B cell (primary cell): Measurements from ENCODE around the gene GRM8.

Experiments used
- EZH2 ChIP-seq: IDR thresholded peaks from 2 replicates; pipeline ENCODE4 v1.6.1; 2012; ENCODE audit warnings: borderline replicate concordance, low read depth, mild to moderate bottlenecking, moderate library complexity, low read length; ENCODE audit not compliant: insufficient read depth, poor library complexity, severe bottlenecking
- TF ChIP-seq, protein P1 (sequence below): fragments of 200-600 bp; IDR thresholded peaks from one replicate; pipeline ENCODE4 v1.8.0; 2022; ENCODE audit warnings: antibody characterized with exemption, mild to moderate bottlenecking

- TF ChIP-seq, protein P1, sequence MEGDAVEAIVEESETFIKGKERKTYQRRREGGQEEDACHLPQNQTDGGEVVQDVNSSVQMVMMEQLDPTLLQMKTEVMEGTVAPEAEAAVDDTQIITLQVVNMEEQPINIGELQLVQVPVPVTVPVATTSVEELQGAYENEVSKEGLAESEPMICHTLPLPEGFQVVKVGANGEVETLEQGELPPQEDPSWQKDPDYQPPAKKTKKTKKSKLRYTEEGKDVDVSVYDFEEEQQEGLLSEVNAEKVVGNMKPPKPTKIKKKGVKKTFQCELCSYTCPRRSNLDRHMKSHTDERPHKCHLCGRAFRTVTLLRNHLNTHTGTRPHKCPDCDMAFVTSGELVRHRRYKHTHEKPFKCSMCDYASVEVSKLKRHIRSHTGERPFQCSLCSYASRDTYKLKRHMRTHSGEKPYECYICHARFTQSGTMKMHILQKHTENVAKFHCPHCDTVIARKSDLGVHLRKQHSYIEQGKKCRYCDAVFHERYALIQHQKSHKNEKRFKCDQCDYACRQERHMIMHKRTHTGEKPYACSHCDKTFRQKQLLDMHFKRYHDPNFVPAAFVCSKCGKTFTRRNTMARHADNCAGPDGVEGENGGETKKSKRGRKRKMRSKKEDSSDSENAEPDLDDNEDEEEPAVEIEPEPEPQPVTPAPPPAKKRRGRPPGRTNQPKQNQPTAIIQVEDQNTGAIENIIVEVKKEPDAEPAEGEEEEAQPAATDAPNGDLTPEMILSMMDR, result no peak
- no peak for TF ChIP-seq EZH2
Measured at GRCh38 chr7:126801733-126802132, 451.0 kb downstream of the GRM8 start.
